ENCODE results near the gene LAMA3.

- no peak for TF ChIP-seq CTCF (IDR thresholded peaks at IDR 0.05 in 2 of 3, conservative IDR thresholded peaks at IDR 0.05 in 1 of 3; ENCODE audit: borderline replicate concordance in 1 of 3, insufficient read depth in 1 of 3, low read depth in 2 of 3, low read length in 2 of 3)
- no peak for TF ChIP-seq ZFX (IDR thresholded peaks at IDR 0.05)
- TF ChIP-seq EZH2 (IDR thresholded peaks at IDR 0.05), result no peak
- no peak for TF ChIP-seq POLR2A (IDR thresholded peaks at IDR 0.05; ENCODE audit: borderline replicate concordance, extremely low read depth, insufficient read depth, insufficient read length)
These were observed 14.0 kb upstream of the LAMA3 start for GRCh38 chr18:23675236-23675635.

Measured in HCT116 (cell line).